ENCODE measurements around the gene AOPEP.

- TF ChIP-seq NR2F6 (CRISPR knock-in tag; IDR thresholded peaks at IDR 0.05) (no peak), HNRNPK (IDR thresholded peaks at IDR 0.05; ENCODE audit: low read depth, low read length, poor library complexity, severe bottlenecking) (no peak), ZNF140 (CRISPR knock-in tag; IDR thresholded peaks at IDR 0.05) (no peak), ATF7 (IDR thresholded peaks at IDR 0.05) (no peak), NFRKB (IDR thresholded peaks at IDR 0.05; ENCODE audit: low read depth) (no peak), PCBP1 (IDR thresholded peaks at IDR 0.05; ENCODE audit: low read depth, low read length, poor library complexity, severe bottlenecking) (no peak), NR2C1 (IDR thresholded peaks at IDR 0.05) (no peak), NR2C1 (tag; IDR thresholded peaks at IDR 0.05) (no peak)
- TF ChIP-seq, protein P1, sequence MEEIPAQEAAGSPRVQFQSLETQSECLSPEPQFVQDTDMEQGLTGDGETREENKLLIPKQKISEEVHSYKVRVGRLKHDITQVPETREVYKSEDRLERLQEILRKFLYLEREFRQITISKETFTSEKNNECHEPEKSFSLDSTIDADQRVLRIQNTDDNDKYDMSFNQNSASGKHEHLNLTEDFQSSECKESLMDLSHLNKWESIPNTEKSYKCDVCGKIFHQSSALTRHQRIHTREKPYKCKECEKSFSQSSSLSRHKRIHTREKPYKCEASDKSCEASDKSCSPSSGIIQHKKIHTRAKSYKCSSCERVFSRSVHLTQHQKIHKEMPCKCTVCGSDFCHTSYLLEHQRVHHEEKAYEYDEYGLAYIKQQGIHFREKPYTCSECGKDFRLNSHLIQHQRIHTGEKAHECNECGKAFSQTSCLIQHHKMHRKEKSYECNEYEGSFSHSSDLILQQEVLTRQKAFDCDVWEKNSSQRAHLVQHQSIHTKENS (CRISPR knock-in tag; IDR thresholded peaks at IDR 0.05) = no peak
Observed at GRCh38 chr9:95102001-95102433, 375.5 kb downstream of the AOPEP start.

Data from K562 (cell line).